ENCODE results near the gene MOCS3.

Gene MOCS3

DNA sequence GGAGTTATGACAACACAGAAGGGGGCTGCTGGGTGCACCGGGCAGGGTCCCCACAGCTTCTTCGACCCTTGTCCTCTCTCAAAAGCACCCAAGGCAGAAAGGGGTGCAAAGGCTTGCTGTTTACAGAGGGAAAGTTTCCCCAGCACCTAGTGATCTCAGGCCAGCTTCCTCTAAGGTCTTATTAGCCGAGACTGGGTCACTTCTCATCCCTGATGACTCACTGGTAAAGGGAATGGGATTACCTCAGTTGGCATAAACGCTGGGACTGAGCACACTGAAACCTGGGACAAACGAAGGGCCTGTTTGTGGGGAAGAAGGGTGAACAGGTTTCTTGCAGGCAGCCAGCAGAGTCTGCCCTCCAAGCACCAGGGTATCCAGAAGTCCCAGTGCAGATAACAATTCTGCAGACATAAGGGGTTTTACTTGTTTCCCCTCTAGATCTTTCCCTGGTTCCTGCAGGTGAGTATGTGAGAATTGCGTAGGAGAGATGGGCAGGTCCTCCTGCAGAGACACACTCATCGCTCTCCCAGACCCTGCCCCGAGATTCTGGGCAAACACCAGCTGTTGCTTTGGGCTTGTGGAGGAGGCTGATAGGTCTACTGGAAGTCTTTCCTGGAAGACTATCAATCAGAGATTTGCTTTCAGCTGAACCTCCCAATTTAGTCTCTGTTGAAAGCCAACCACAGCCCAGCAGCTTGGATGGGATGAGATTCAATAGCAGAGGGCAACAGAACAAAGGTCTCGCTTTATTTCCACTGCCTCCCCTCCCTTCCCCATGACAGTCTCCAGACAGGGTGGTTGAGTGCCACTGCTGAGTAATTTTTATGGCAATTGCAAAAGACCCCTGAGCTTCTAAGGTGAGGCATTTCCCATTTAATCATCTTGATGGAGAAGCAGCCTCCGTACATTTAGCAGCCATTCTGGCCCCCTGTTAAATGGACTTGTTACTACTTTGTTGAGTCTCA, 38.6 kb downstream of the MOCS3 start:
- no peaks in the 10 kb centered on the region for H3K36me3 ChIP-seq (ENCODE audit: insufficient read depth, low read length)
- no peak overlapping the region for H3K4me3 ChIP-seq
- H3K9ac ChIP-seq (ENCODE audit: insufficient read length): no peak overlapping the region
- no peak for DNase-seq (ENCODE audit: low read depth, low spot score)
- TF ChIP-seq FOXP2 (optimal IDR thresholded peaks at IDR 0.05; ENCODE audit: control extremely low read depth, extremely low read length, insufficient read depth) (no peak), EZH2 (IDR thresholded peaks at IDR 0.05) (no peak), POLR2AphosphoS5 (IDR thresholded peaks at IDR 0.05; ENCODE audit: borderline replicate concordance, low read depth, low read length) (no peak)
- H3K27ac ChIP-seq: no peak overlapping the region
- H3K9me3 ChIP-seq (ENCODE audit: low read depth, low read length): no peaks in the 10 kb centered on the region

DNA sequence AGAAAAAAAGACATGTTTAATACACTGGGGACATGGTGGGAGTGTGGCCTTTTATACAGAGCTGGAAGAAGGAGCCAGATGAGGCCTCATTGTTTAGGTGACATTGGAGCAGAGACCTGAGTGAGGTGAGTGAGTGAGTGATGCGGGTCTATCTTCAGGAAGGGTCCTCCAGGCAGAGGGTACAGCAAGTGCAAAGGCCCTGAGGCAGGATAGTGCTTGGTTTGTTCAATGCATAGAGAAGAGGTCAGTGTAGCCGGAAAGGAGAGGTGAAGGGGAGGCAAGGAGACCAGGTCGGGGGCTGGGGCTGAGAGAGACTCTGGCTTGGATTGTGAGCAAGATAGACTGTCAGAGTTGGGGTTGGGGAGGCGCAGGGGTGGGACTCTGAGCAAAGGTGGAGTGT, 40.7 kb downstream of the MOCS3 start:
- Histone ChIP-seq H3K27ac (no peak overlapping the region), H3K9ac (ENCODE audit: insufficient read length) (no peak overlapping the region), H3K36me3 (ENCODE audit: insufficient read depth, low read length) (no peaks in the 10 kb centered on the region; the same call in 1 of the 2 replicates), H3K9me3 (ENCODE audit: low read depth, low read length) (no peaks in the 10 kb centered on the region), H3K4me3 (no peak overlapping the region)
- no peak for TF ChIP-seq FOXP2 (optimal IDR thresholded peaks at IDR 0.05; ENCODE audit: control extremely low read depth, extremely low read length, insufficient read depth)
- no peak for TF ChIP-seq POLR2AphosphoS5 (IDR thresholded peaks at IDR 0.05; ENCODE audit: borderline replicate concordance, low read depth, low read length)
- no peak for TF ChIP-seq EZH2 (IDR thresholded peaks at IDR 0.05)
- no peak for DNase-seq (ENCODE audit: low read depth, low spot score)

- no peak for TF ChIP-seq POLR2AphosphoS5 (IDR thresholded peaks at IDR 0.05; ENCODE audit: borderline replicate concordance, low read depth, low read length)
- TF ChIP-seq EZH2 (IDR thresholded peaks at IDR 0.05): no peak
- TF ChIP-seq FOXP2 (optimal IDR thresholded peaks at IDR 0.05; ENCODE audit: control extremely low read depth, extremely low read length, insufficient read depth): no peak
- Histone ChIP-seq H3K4me3 (no peak overlapping the region), H3K9ac (ENCODE audit: insufficient read length) (no peak overlapping the region), H3K9me3 (ENCODE audit: low read depth, low read length) (no peaks in the 10 kb centered on the region), H3K36me3 (ENCODE audit: insufficient read depth, low read length) (no peaks in the 10 kb centered on the region; the same call in 1 of the 2 replicates), H3K27ac (no peak overlapping the region)
- no peak for DNase-seq (ENCODE audit: low read depth, low spot score)
Observed at GRCh38 chr20:51001430-51002265, 43.0 kb downstream of the MOCS3 start.

DNA sequence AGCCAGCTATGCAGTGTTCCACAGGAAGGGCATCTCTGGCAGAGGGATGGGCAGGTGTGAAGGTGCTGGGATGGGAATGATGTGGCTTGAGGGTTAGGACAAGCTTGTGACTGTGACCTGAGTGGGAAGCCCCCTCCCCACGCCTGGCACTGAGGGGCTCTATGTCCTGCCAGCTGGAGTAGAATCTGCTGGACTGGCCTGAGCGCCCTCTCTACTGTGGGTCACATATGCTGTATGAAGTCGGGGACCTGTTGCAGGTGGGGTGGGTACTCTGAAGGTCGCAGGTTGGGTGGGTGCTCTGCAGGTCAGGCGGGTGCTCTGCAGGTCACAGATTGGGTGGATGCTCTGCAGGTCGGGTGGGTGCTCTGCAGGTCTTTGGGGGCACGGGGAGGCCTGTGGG, 44.0 kb downstream of the MOCS3 start:
- H3K9me3 ChIP-seq (ENCODE audit: low read depth, low read length): no peaks in the 10 kb centered on the region
- no peak overlapping the region for H3K9ac ChIP-seq (ENCODE audit: insufficient read length)
- H3K36me3 ChIP-seq (ENCODE audit: insufficient read depth, low read length): no peaks in the 10 kb centered on the region; the same call in 1 of the 2 replicates
- no peak overlapping the region for H3K4me3 ChIP-seq
- TF ChIP-seq EZH2 (IDR thresholded peaks at IDR 0.05) (no peak), FOXP2 (optimal IDR thresholded peaks at IDR 0.05; ENCODE audit: control extremely low read depth, extremely low read length, insufficient read depth) (no peak), POLR2AphosphoS5 (IDR thresholded peaks at IDR 0.05; ENCODE audit: borderline replicate concordance, low read depth, low read length) (no peak)
- no peak overlapping the region for H3K27ac ChIP-seq
- no peak for DNase-seq (ENCODE audit: low read depth, low spot score)

GRCh38 chr20:51003753-51004152, 45.1 kb downstream of the MOCS3 start:
- no peaks in the 10 kb centered on the region for H3K9me3 ChIP-seq (ENCODE audit: low read depth, low read length)
- DNase-seq (ENCODE audit: low read depth, low spot score): no peak
- H3K4me3 ChIP-seq: no peak overlapping the region
- H3K9ac ChIP-seq (ENCODE audit: insufficient read length): no peak overlapping the region
- H3K27ac ChIP-seq: no peak overlapping the region
- no peak for TF ChIP-seq POLR2AphosphoS5 (IDR thresholded peaks at IDR 0.05; ENCODE audit: borderline replicate concordance, low read depth, low read length)
- TF ChIP-seq EZH2 (IDR thresholded peaks at IDR 0.05): no peak
- no peak for TF ChIP-seq FOXP2 (optimal IDR thresholded peaks at IDR 0.05; ENCODE audit: control extremely low read depth, extremely low read length, insufficient read depth)
- no peaks in the 10 kb centered on the region; the same call in 1 of the 2 replicates for H3K36me3 ChIP-seq (ENCODE audit: insufficient read depth, low read length)

DNA sequence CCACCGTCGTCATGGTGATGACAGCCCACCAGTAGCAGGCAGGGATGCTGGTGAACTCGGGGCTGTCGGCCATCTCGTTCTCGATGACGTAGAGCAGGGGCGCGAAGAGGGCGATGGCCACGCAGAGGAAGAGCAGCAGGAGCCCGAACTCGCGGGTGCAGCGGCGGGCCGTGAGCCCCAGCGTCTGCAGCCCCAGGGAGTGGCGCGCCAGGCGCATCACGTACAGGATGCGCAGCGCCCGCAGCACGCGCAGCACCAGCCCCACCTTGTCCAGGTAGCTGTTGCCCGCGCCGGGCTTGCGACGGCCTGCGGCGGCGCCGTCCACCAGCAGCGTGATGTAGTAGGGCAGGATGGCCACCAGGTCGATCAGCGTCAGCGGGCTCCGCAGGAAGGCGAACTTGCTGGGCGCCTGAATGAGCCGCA, 45.7 kb downstream of the MOCS3 start:
- no peak for DNase-seq (ENCODE audit: low read depth, low spot score)
- H3K4me3 ChIP-seq: no peak overlapping the region
- TF ChIP-seq FOXP2 (optimal IDR thresholded peaks at IDR 0.05; ENCODE audit: control extremely low read depth, extremely low read length, insufficient read depth) (no peak), POLR2AphosphoS5 (IDR thresholded peaks at IDR 0.05; ENCODE audit: borderline replicate concordance, low read depth, low read length) (no peak), EZH2 (IDR thresholded peaks at IDR 0.05) (no peak)
- no peaks in the 10 kb centered on the region for H3K9me3 ChIP-seq (ENCODE audit: low read depth, low read length)
- H3K9ac ChIP-seq (ENCODE audit: insufficient read length): no peak overlapping the region
- no peak overlapping the region for H3K27ac ChIP-seq
- no peaks in the 10 kb centered on the region; the same call in 1 of the 2 replicates for H3K36me3 ChIP-seq (ENCODE audit: insufficient read depth, low read length)

DNA sequence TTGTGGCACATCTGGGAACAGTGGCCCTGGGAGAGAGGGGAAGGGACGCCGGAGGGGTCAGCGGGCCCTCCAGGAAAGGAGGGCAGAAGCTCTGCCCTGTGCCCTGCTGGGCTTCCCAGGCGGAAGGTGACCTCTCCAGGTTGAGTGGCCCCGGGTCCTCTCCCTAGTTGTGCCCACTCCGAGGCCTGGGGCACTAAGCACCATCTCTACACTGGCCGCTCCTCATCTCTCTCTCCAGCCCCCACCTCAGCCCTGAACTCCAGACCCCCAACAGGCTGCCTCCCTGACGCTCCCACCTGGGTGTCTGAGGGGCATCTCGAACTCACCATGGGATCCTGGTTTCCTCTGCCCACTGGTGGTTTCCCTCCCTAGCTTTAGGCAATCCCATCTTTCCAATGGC, 46.2 kb downstream of the MOCS3 start:
- H3K9me3 ChIP-seq (ENCODE audit: low read depth, low read length): no peaks in the 10 kb centered on the region
- no peaks in the 10 kb centered on the region; the same call in 1 of the 2 replicates for H3K36me3 ChIP-seq (ENCODE audit: insufficient read depth, low read length)
- TF ChIP-seq POLR2AphosphoS5 (IDR thresholded peaks at IDR 0.05; ENCODE audit: borderline replicate concordance, low read depth, low read length): no peak
- TF ChIP-seq FOXP2 (optimal IDR thresholded peaks at IDR 0.05; ENCODE audit: control extremely low read depth, extremely low read length, insufficient read depth): no peak
- no peak for TF ChIP-seq EZH2 (IDR thresholded peaks at IDR 0.05)
- H3K27ac ChIP-seq: no peak overlapping the region
- no peak overlapping the region for H3K9ac ChIP-seq (ENCODE audit: insufficient read length)
- DNase-seq (ENCODE audit: low read depth, low spot score): no peak
- no peak overlapping the region for H3K4me3 ChIP-seq

DNA sequence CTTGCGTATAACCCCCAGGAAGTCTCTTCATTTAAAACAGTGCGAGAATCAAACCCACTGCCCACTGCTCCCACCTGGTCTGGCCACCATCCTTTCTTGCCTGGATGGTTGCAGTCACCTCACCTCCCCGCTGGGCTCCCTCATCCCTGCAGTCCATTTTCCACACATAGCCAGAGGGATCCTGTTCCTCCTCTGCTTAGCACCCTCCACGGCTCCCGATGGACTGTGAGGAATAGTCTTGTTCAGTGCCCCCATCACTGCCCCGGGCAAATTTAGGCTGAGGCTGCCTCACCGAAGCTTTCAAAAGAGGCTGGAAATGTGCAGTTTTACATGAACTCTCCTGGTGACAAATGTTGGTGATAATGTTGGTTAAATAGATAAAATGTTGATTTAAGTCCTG, 46.6 kb downstream of the MOCS3 start:
- Histone ChIP-seq H3K9me3 (ENCODE audit: low read depth, low read length) (no peaks in the 10 kb centered on the region), H3K36me3 (ENCODE audit: insufficient read depth, low read length) (no peaks in the 10 kb centered on the region; the same call in 1 of the 2 replicates), H3K27ac (no peak overlapping the region), H3K9ac (ENCODE audit: insufficient read length) (no peak overlapping the region), H3K4me3 (no peak overlapping the region)
- DNase-seq (ENCODE audit: low read depth, low spot score): no peak
- TF ChIP-seq FOXP2 (optimal IDR thresholded peaks at IDR 0.05; ENCODE audit: control extremely low read depth, extremely low read length, insufficient read depth) (no peak), EZH2 (IDR thresholded peaks at IDR 0.05) (no peak), POLR2AphosphoS5 (IDR thresholded peaks at IDR 0.05; ENCODE audit: borderline replicate concordance, low read depth, low read length) (no peak)

Measured in SK-N-MC (cell line).